ENCODE data around the gene AGPAT1.

DNA sequence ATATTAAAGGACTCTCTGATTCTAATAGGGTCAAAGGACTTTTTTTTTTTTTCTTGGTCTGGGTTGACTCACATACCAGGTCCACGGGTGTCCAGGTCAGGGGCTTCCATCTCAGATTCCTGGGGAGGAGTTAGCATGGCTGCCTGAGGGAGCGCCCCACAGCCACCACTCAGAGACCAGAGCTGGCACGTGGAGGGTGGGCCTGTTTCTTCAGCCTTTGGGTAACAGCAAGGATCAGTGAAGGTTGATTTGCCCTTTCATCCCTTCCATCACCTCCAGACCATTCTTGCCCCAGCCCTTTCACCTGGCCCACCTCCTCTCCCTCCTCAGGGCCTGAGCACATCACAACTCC lies 22.4 kb upstream of the AGPAT1 start:
- TF ChIP-seq, protein P1, sequence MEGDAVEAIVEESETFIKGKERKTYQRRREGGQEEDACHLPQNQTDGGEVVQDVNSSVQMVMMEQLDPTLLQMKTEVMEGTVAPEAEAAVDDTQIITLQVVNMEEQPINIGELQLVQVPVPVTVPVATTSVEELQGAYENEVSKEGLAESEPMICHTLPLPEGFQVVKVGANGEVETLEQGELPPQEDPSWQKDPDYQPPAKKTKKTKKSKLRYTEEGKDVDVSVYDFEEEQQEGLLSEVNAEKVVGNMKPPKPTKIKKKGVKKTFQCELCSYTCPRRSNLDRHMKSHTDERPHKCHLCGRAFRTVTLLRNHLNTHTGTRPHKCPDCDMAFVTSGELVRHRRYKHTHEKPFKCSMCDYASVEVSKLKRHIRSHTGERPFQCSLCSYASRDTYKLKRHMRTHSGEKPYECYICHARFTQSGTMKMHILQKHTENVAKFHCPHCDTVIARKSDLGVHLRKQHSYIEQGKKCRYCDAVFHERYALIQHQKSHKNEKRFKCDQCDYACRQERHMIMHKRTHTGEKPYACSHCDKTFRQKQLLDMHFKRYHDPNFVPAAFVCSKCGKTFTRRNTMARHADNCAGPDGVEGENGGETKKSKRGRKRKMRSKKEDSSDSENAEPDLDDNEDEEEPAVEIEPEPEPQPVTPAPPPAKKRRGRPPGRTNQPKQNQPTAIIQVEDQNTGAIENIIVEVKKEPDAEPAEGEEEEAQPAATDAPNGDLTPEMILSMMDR (IDR thresholded peaks at IDR 0.05) = no peak
- no peak for TF ChIP-seq POLR2A (IDR thresholded peaks at IDR 0.05; ENCODE audit: low read length)
- no peak for TF ChIP-seq BHLHE40 (IDR thresholded peaks at IDR 0.05; ENCODE audit: low read depth, low read length)
- TF ChIP-seq E2F6 (IDR thresholded peaks at IDR 0.05; ENCODE audit: borderline replicate concordance, low read depth) = no peak
- no peak for TF ChIP-seq POLR2AphosphoS2 (conservative IDR thresholded peaks at IDR 0.05; ENCODE audit: low read length)
- TF ChIP-seq NR3C1 (IDR thresholded peaks at IDR 0.05) = no peak
- TF ChIP-seq EP300 (IDR thresholded peaks at IDR 0.05) = no peak
- TF ChIP-seq, protein P2, sequence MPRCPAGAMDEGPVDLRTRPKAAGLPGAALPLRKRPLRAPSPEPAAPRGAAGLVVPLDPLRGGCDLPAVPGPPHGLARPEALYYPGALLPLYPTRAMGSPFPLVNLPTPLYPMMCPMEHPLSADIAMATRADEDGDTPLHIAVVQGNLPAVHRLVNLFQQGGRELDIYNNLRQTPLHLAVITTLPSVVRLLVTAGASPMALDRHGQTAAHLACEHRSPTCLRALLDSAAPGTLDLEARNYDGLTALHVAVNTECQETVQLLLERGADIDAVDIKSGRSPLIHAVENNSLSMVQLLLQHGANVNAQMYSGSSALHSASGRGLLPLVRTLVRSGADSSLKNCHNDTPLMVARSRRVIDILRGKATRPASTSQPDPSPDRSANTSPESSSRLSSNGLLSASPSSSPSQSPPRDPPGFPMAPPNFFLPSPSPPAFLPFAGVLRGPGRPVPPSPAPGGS (IDR thresholded peaks at IDR 0.05) = no peak
- no peak for TF ChIP-seq RAD21 (conservative IDR thresholded peaks at IDR 0.05 in 1 of 2, IDR thresholded peaks at IDR 0.05 in 1 of 2)
- no peak for TF ChIP-seq ZFP36 (IDR thresholded peaks at IDR 0.05; ENCODE audit: borderline replicate concordance, partially characterized antibody)
- no peak for TF ChIP-seq RFX5 (IDR thresholded peaks at IDR 0.05)
